ENCODE data around the gene RUFY1.

- TF ChIP-seq, protein P1, sequence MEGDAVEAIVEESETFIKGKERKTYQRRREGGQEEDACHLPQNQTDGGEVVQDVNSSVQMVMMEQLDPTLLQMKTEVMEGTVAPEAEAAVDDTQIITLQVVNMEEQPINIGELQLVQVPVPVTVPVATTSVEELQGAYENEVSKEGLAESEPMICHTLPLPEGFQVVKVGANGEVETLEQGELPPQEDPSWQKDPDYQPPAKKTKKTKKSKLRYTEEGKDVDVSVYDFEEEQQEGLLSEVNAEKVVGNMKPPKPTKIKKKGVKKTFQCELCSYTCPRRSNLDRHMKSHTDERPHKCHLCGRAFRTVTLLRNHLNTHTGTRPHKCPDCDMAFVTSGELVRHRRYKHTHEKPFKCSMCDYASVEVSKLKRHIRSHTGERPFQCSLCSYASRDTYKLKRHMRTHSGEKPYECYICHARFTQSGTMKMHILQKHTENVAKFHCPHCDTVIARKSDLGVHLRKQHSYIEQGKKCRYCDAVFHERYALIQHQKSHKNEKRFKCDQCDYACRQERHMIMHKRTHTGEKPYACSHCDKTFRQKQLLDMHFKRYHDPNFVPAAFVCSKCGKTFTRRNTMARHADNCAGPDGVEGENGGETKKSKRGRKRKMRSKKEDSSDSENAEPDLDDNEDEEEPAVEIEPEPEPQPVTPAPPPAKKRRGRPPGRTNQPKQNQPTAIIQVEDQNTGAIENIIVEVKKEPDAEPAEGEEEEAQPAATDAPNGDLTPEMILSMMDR (IDR thresholded peaks at IDR 0.05; ENCODE audit: borderline replicate concordance, extremely low read depth, low read length, poor library complexity, severe bottlenecking): no peak
- no peak for TF ChIP-seq EZH2 (IDR thresholded peaks at IDR 0.05; ENCODE audit: borderline replicate concordance, low read depth, low read length, severe bottlenecking)
These were observed 2.7 kb downstream of the RUFY1 start for GRCh38 chr5:179553006-179553405.

All from DND-41 (cell line).